Choroid plexus epithelial cell (primary cell): ENCODE measurements around the gene IL1A.
A peak's percentile ranks its signal among the peaks of the same experiment; 100 is the strongest.

Experiments used
- DNase-seq: peaks from one replicate; pipeline ENCODE4 v3.0.0-alpha.2; 2010; ENCODE audit warnings: low read depth
- H3K4me3 ChIP-seq: 2 replicates; pipeline ENCODE4 v1.5.1; 2011; ENCODE audit warnings: low read depth, mild to moderate bottlenecking, control low read depth, low read length, moderate library complexity
- TF ChIP-seq, protein P1 (sequence below): conservative IDR thresholded peaks from 2 replicates; pipeline ENCODE4 v1.5.1; 2011; ENCODE audit warnings: low read depth, mild to moderate bottlenecking, control low read depth, inconsistent platforms, low read length, moderate library complexity

IL1A gene

DNA sequence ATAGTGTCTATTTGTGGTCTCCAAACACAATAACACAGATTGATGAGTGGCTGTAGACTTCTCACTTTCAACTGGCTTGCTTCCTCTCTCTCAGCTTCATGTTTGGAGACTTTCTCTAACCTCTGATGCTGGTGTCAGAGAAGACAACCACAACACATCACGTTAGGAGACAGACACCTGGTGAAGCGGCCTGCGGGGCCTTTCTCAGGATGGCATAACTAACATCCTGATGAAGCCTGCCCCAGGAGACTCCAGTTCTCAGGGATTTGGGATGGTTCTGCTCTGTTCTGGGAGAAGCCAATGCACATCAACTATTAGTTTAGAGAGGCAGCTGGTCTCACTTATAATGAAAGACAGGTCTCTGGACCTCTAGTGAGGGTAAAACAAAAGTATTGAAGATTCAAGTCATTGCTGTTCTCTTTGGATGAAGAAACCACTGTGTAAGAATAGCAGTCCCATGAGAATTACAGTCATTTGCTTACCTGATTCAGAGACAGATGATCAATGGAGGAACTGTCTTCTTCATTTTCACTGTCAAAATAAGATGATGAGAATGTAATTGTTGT is 2.0 kb downstream of the IL1A start:
- DNase-seq: no peak
- no peak overlapping the region for H3K4me3 ChIP-seq
- TF ChIP-seq, protein P1, sequence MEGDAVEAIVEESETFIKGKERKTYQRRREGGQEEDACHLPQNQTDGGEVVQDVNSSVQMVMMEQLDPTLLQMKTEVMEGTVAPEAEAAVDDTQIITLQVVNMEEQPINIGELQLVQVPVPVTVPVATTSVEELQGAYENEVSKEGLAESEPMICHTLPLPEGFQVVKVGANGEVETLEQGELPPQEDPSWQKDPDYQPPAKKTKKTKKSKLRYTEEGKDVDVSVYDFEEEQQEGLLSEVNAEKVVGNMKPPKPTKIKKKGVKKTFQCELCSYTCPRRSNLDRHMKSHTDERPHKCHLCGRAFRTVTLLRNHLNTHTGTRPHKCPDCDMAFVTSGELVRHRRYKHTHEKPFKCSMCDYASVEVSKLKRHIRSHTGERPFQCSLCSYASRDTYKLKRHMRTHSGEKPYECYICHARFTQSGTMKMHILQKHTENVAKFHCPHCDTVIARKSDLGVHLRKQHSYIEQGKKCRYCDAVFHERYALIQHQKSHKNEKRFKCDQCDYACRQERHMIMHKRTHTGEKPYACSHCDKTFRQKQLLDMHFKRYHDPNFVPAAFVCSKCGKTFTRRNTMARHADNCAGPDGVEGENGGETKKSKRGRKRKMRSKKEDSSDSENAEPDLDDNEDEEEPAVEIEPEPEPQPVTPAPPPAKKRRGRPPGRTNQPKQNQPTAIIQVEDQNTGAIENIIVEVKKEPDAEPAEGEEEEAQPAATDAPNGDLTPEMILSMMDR: no peak

DNA sequence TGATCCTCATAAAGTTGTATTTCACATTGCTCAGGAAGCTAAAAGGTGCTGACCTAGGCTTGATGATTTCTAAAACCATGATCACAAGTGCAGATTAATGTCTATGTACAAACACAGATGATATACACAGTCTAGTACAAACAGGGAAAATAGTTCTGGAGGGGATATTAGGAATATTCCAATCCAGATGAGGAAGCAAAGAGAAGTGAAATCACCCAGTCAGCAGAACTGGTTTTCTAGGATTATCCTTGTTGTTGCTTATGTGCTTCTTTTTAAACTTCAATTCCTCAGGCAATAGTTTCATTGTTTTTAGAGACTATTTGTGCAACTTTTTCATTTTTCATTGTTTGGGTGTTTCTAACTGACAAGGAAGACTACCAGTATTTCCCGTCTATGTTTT is 4.7 kb downstream of the IL1A start:
- TF ChIP-seq, protein P1: no peak
- no peak overlapping the region for H3K4me3 ChIP-seq
- DNase-seq: no peak

DNA sequence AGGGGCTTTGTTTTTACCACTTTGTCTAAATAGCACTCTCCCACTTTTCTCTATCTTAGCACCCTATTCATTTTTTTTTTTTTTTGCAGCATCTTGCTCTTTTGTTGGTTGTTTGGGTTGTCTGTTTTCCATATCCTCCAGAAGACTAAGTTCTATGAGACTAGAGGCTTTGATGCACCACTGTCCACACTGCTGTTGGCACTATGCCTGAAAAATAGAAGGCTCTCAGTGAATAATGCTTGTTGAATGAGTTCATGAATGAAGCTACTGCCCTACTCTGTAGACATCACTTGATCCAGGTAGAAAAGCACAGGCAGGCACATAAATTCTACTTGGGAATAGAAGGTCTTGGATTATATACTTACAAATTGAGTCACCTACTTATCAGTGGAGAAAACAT is 7.3 kb downstream of the IL1A start:
- TF ChIP-seq, protein P1: no peak
- DNase-seq: peak; percentile 23
- H3K4me3 ChIP-seq: no peak overlapping the region

DNA sequence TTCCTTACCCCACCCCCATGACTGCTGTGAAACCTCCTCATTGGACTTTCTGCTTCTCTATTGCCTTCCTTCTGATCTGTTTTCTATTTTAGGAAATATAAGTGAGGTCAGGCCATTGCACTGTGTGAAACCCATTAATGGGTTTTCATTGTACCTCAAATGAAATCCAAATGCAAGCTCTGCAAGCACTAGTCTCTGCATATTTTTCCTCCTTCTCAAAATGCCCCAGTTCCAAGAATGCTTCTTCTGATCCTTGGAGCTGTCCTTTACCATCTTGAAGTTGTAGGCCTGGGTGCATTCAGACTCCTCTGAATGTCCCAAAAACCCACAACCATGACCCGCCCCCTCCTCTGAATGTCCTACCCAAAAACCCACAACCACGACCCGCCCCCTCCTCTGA is 8.2 kb downstream of the IL1A start:
- DNase-seq: no peak
- H3K4me3 ChIP-seq: no peak overlapping the region
- TF ChIP-seq, protein P1: no peak

DNA sequence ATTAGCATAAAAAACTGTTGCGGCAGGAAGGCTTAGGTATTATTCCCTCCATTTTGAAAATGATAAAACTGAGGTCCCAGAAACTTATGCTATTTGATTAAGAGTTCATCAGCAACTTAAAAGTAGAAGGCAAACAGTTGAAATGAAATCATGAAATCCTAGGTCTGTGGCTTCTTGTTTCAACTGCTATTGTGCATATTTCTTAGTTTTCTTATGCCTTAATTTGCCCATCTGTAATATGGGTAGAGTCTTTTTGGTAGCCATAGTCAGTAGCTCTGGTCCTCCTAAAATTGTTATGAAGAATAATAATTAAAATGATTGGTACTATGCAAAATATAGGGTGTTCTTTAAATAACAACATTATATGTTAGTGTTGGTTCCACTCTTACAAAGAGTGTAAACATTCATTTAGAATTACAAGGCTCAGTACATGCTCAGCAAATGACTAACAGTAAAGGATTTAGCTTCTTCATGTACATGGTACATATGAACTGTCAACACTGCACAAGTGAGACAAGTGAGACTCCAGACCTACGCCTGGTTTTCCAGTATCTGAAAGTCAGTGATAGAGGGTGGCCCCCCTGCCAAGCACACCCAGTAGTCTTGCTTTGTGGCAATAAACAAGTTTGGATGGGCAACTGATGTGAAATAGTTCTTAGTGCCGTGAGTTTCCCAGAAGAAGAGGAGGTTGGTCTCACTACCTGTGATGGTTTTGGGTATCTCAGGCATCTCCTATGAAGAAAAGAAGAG is 9.6 kb downstream of the IL1A start:
- TF ChIP-seq, protein P1: no peak
- no peak overlapping the region for H3K4me3 ChIP-seq
- no peak for DNase-seq

DNA sequence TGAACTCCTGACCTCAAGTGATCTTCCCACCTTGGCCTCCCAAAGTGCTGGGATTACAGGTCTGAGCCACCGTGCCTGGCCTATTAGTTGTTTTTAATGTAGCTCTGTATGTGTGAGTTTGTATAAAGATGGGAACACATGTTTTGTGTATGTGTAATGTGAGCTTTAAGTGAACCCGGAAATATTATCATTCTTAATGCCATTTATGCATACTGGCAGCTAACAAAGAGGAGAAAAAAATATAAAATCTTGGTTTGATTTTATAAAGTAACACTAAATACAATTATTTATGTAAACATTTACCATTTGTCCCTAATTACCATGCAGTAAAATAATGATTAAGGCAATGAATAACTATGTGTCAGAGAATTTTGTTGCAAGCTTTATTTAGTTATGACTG is 10.7 kb downstream of the IL1A start:
- TF ChIP-seq, protein P1: no peak
- DNase-seq: no peak

DNA sequence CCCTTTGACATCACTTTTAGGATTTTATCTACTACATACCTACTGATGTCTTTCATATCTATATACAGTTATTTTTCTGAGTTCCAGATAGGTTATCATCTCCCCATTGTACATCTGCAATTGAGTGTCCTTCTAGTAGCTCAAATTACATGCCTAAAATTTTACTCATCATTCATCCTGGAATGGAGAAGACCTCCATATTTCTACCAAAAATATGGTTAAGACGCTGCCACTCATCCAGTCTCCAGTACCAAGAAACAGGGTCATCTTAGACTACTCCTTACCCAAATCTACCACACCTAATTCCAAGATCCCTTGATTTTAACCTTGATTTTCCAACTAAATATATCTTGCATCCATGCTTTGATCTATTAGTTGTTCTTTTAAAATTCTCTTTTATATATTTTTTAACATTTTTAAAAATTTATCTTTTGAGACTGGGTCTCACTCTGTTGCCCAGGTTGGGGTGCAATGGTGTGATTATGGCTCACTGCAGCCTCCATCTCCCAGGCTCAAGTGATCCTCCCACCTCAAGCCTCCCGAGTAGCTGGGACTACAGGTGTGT is 11.3 kb downstream of the IL1A start:
- no peak for DNase-seq
- no peak overlapping the region for H3K4me3 ChIP-seq
- TF ChIP-seq, protein P1: no peak

More for the DNA sequence above, 10.7 kb downstream of the IL1A start:
- H3K4me3 ChIP-seq: no peak overlapping the region
